ENCODE measurements around the gene BBS9.

The BBS9 gene

DNA sequence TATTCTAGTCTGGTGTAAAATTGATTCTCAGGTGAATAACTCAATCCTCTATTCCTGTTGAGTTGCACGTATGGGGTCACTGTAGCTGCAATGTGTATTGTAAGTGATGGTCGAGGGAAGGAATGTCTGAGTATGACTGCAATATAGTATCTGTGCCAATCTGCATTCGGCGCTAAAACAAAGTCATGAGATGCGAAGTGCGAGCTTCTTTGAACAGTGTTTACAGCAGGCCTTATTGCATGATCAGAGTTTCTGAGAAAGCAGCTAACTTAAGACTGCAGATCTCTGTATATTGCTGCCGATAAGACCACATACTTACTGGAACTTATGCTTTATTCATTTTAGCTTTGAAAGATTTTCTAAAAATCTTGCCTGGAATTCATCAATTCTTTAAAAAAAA lies 434.3 kb downstream of the BBS9 start:
- Histone ChIP-seq H3K4me1 (ENCODE audit: control insufficient read depth, insufficient read depth, low read length) (no peaks in the 10 kb centered on the region), H3K36me3 (ENCODE audit: control insufficient read depth, insufficient read depth, low read length) (no peaks in the 10 kb centered on the region), H3K27me3 (ENCODE audit: control insufficient read depth, insufficient read depth, low read length, poor library complexity, severe bottlenecking) (no peaks in the 10 kb centered on the region), H3K9me3 (ENCODE audit: control insufficient read depth, low read length) (no peaks in the 10 kb centered on the region), H3K4me3 (ENCODE audit: insufficient read depth, low read depth, low read length) (no peak overlapping the region), H3K27ac (ENCODE audit: insufficient read depth, low read depth, low read length, poor library complexity, severe bottlenecking) (no peak overlapping the region)
- WGBS, 2 experiments, result 94 to 95% methylated on average over 7 of the region's 7 CpGs

DNA sequence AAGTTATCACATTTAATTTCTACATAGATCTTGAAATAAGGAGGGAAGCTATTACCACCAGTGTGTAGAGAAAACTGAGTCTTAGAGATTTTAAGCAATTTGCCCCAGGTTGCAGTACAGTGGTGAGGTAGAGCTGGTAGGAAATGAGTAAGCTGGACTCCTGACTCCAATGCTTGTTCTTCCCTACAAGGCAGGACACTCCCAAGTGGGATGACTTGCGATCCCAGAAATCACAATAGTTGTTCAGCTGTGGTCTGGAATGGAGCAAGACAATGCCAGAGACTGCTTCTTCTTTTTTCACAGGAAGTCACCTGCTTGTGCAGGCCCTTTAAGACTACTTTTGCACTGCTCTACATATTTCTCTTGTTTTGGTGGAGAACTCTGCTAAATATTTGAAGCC lies 448.8 kb downstream of the BBS9 start:
- Histone ChIP-seq H3K27ac (ENCODE audit: insufficient read depth, low read depth, low read length, poor library complexity, severe bottlenecking) (no peak overlapping the region), H3K4me3 (ENCODE audit: insufficient read depth, low read depth, low read length) (no peak overlapping the region), H3K36me3 (ENCODE audit: control insufficient read depth, insufficient read depth, low read length) (no peaks in the 10 kb centered on the region), H3K4me1 (ENCODE audit: control insufficient read depth, insufficient read depth, low read length) (no peaks in the 10 kb centered on the region), H3K27me3 (ENCODE audit: control insufficient read depth, insufficient read depth, low read length, poor library complexity, severe bottlenecking) (no peaks in the 10 kb centered on the region), H3K9me3 (ENCODE audit: control insufficient read depth, low read length) (no peaks in the 10 kb centered on the region)
- 96% methylated on average over 1 of the region's 1 CpG for WGBS, 2 experiments

DNA sequence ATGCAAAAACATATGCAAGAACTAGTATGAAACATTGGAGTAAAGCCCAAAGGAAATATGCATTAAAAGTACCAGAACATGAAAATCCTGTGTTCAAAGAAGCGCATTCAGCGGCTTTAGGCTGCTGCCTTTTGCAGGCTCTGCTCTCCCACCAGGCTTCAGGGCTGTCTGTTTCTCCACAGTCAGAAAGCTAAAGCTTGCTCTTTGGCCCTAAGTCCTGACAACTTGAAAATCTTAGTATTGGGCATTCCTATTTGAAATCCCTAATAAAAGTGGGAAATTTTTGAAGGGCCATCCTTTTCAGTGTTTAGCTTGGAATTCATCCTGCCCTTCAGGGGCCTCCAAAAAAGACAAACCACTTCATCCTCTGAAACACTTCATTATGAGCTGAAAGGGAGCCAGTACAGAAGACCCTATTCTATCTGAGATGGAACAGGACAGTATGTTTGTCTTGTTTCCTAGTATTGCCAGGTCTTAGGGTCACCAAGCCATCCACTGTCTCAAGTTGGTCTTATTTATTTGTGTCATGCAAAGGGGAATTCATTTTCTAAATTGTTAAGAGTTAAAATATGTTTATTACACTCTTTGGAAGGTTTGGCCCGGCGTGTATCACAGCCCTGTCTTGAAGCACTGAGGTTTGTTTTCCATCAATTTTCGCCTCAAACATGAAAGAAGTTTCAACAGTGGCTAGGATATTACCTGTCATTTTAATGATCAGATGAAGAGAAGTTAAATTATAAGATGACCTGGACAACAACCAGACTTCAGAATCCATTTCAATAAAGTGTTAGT lies 449.7 kb downstream of the BBS9 start:
- H3K36me3 ChIP-seq (ENCODE audit: control insufficient read depth, insufficient read depth, low read length), result no peaks in the 10 kb centered on the region

DNA sequence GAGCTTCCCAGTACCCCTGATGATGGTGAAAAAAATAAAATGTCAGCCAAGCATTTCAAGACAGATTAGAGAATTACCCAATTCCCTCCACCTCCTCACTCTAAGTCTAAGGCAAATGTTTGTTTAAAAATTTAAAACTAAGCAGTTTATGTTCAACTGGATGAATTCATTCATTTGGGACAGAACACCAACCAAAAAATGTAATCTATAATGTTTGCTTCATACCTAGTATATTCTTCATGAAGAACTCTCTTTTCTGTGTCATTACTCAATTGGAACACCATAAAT lies 450.3 kb downstream of the BBS9 start:
- Histone ChIP-seq H3K4me1 (ENCODE audit: control insufficient read depth, insufficient read depth, low read length) (no peaks in the 10 kb centered on the region), H3K27me3 (ENCODE audit: control insufficient read depth, insufficient read depth, low read length, poor library complexity, severe bottlenecking) (no peaks in the 10 kb centered on the region), H3K9me3 (ENCODE audit: control insufficient read depth, low read length) (no peaks in the 10 kb centered on the region), H3K27ac (ENCODE audit: insufficient read depth, low read depth, low read length, poor library complexity, severe bottlenecking) (no peak overlapping the region), H3K36me3 (ENCODE audit: control insufficient read depth, insufficient read depth, low read length) (no peaks in the 10 kb centered on the region), H3K4me3 (ENCODE audit: insufficient read depth, low read depth, low read length) (no peak overlapping the region)

More for the DNA sequence above, 449.7 kb downstream of the BBS9 start:
- Histone ChIP-seq H3K27ac (ENCODE audit: insufficient read depth, low read depth, low read length, poor library complexity, severe bottlenecking) (no peak overlapping the region), H3K4me3 (ENCODE audit: insufficient read depth, low read depth, low read length) (no peak overlapping the region), H3K4me1 (ENCODE audit: control insufficient read depth, insufficient read depth, low read length) (no peaks in the 10 kb centered on the region), H3K9me3 (ENCODE audit: control insufficient read depth, low read length) (no peaks in the 10 kb centered on the region), H3K27me3 (ENCODE audit: control insufficient read depth, insufficient read depth, low read length, poor library complexity, severe bottlenecking) (no peaks in the 10 kb centered on the region)
- 95 to 97% methylated on average over 5 of the region's 5 CpGs for WGBS, 2 experiments

DNA sequence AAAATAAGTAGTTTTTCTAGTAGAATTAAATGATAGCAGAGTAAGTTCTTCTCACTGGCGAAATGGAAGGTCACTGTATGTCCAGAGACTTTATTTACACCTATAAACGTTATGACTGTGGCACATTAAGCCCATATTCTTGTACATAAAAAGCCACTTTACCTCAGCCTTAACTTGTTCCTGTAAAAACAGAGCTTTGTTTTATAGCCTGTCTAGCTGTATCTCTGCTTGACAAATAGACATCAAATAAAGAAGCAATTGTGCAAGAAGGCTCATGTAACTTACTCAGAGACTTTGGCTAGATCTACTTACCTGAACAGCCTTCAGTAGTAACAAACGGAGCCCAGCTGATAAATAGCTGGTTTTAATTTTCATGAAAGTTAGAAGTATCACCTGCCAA lies 451.9 kb downstream of the BBS9 start:
- Histone ChIP-seq H3K36me3 (ENCODE audit: control insufficient read depth, insufficient read depth, low read length) (no peaks in the 10 kb centered on the region), H3K4me3 (ENCODE audit: insufficient read depth, low read depth, low read length) (no peak overlapping the region), H3K27me3 (ENCODE audit: control insufficient read depth, insufficient read depth, low read length, poor library complexity, severe bottlenecking) (no peaks in the 10 kb centered on the region), H3K9me3 (ENCODE audit: control insufficient read depth, low read length) (no peaks in the 10 kb centered on the region), H3K27ac (ENCODE audit: insufficient read depth, low read depth, low read length, poor library complexity, severe bottlenecking) (no peak overlapping the region), H3K4me1 (ENCODE audit: control insufficient read depth, insufficient read depth, low read length) (no peaks in the 10 kb centered on the region)
- 90% methylated on average over 3 of the region's 3 CpGs for WGBS, 2 experiments

DNA sequence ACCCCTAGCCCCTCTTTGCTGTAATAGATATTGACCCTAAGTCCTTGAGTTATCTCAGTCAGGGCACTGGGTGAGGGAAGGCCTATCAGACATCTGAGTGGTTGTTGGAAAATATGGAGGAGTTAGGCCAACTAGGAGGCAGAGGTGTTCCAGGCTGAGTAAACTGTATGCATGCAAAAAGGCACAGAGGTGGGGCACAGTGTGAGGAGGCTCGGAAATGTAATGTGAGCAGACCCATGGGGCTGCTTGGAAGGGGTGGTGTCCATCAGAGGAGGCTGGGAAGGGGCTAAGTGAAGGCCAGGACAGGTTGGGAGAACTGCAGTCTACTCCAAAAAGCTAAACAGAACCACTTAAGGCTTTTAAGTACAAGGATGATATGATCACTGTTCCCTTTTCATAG lies 452.7 kb downstream of the BBS9 start:
- Histone ChIP-seq H3K4me1 (ENCODE audit: control insufficient read depth, insufficient read depth, low read length) (no peaks in the 10 kb centered on the region), H3K9me3 (ENCODE audit: control insufficient read depth, low read length) (no peaks in the 10 kb centered on the region), H3K27ac (ENCODE audit: insufficient read depth, low read depth, low read length, poor library complexity, severe bottlenecking) (no peak overlapping the region), H3K36me3 (ENCODE audit: control insufficient read depth, insufficient read depth, low read length) (no peaks in the 10 kb centered on the region), H3K27me3 (ENCODE audit: control insufficient read depth, insufficient read depth, low read length, poor library complexity, severe bottlenecking) (no peaks in the 10 kb centered on the region), H3K4me3 (ENCODE audit: insufficient read depth, low read depth, low read length) (no peak overlapping the region)
- WGBS, 2 experiments, result 73 to 85% methylated on average over 1 of the region's 1 CpG

DNA sequence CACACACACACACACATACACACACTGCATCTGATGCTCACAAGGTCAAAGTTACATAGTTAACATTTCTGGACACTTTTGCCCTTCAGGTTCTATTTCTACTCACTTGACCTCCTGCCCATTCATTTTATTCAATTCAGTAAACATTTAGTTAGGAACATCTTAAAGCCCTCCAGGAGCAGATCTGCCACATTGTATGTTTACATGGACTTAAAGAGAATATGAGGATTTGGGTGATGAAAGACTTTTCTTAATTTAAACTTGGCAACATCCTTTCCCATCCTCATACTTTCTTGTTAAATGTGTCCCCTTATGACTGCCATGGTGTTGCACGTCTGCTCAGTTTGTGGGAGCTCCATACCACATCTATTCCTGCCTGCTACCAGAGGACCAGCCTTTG lies 453.2 kb downstream of the BBS9 start:
- 94% methylated on average over 1 of the region's 1 CpG for WGBS, 2 experiments
- no peaks in the 10 kb centered on the region for H3K9me3 ChIP-seq (ENCODE audit: control insufficient read depth, low read length)
- H3K27me3 ChIP-seq (ENCODE audit: control insufficient read depth, insufficient read depth, low read length, poor library complexity, severe bottlenecking), result no peaks in the 10 kb centered on the region
- no peak overlapping the region for H3K27ac ChIP-seq (ENCODE audit: insufficient read depth, low read depth, low read length, poor library complexity, severe bottlenecking)
- no peaks in the 10 kb centered on the region for H3K36me3 ChIP-seq (ENCODE audit: control insufficient read depth, insufficient read depth, low read length)
- no peaks in the 10 kb centered on the region for H3K4me1 ChIP-seq (ENCODE audit: control insufficient read depth, insufficient read depth, low read length)
- H3K4me3 ChIP-seq (ENCODE audit: insufficient read depth, low read depth, low read length), result no peak overlapping the region

DNA sequence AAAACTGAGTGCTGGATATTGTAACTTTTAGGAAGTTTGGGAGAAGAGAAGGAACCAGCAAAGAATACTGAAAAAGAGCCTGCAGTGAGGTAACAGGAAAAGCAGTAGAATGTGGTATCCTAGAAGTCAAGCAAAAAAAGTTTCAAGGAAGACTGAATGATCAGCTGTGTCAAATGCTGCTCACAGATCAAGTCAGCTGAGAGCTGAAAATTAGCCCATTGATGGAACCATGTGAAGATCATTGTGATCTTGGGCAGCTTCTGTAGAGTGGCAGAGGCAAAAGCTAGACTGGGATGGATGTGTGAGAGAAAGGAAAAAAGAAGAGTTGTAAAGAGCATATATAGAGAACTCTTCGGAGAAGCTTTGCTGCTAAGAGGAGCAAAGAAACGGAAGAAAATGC lies 460.5 kb downstream of the BBS9 start:
- H3K27ac ChIP-seq (ENCODE audit: insufficient read depth, low read depth, low read length, poor library complexity, severe bottlenecking), result no peak overlapping the region
- H3K36me3 ChIP-seq (ENCODE audit: control insufficient read depth, insufficient read depth, low read length), result no peaks in the 10 kb centered on the region
- no peaks in the 10 kb centered on the region for H3K9me3 ChIP-seq (ENCODE audit: control insufficient read depth, low read length)
- H3K27me3 ChIP-seq (ENCODE audit: control insufficient read depth, insufficient read depth, low read length, poor library complexity, severe bottlenecking), result no peaks in the 10 kb centered on the region
- 94 to 97% methylated on average over 2 of the region's 2 CpGs for WGBS, 2 experiments
- no peak overlapping the region for H3K4me3 ChIP-seq (ENCODE audit: insufficient read depth, low read depth, low read length)
- no peaks in the 10 kb centered on the region for H3K4me1 ChIP-seq (ENCODE audit: control insufficient read depth, insufficient read depth, low read length)

DNA sequence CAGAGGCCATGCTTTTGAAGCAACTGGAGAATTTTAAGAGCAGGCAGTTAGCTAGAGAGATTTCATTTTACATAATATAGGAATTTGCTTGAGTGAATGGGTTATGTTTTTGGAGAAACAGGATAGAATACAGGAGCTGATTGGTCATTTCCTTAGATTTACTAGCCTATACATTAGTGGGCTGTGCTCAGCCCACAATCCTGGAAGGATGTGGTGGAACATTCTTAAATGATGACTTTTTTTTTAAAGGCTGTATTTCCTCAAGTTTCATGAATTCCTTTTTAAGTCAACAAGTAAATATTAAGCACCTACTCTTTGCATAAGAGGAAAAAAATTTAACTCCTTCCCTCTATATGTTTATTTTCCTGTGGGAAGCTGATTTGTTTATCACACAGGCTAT lies 461.6 kb downstream of the BBS9 start:
- H3K27me3 ChIP-seq (ENCODE audit: control insufficient read depth, insufficient read depth, low read length, poor library complexity, severe bottlenecking), result no peaks in the 10 kb centered on the region
- no peaks in the 10 kb centered on the region for H3K9me3 ChIP-seq (ENCODE audit: control insufficient read depth, low read length)
- no peak overlapping the region for H3K4me3 ChIP-seq (ENCODE audit: insufficient read depth, low read depth, low read length)
- no peaks in the 10 kb centered on the region for H3K4me1 ChIP-seq (ENCODE audit: control insufficient read depth, insufficient read depth, low read length)
- no peak overlapping the region for H3K27ac ChIP-seq (ENCODE audit: insufficient read depth, low read depth, low read length, poor library complexity, severe bottlenecking)
- no peaks in the 10 kb centered on the region for H3K36me3 ChIP-seq (ENCODE audit: control insufficient read depth, insufficient read depth, low read length)

DNA sequence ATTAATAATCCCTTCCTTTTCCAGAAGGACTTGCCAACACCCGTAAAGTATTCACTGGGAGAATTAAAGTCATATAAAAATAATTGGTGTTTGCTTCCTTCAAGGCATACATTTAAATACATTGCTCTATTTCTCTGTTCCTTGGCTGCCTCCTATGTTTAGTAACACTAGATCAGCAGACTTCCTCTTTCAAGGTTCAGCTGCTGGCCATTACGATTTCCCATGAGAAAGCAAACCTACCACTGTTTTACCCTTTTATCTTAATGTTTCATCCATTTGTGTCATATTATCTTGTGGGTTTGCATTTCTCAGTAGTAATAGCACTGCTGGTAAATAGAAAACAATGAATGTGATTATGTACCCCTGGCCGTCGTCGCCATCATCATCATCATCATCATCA lies 462.1 kb downstream of the BBS9 start:
- H3K4me1 ChIP-seq (ENCODE audit: control insufficient read depth, insufficient read depth, low read length), result no peaks in the 10 kb centered on the region
- no peaks in the 10 kb centered on the region for H3K27me3 ChIP-seq (ENCODE audit: control insufficient read depth, insufficient read depth, low read length, poor library complexity, severe bottlenecking)
- no peak overlapping the region for H3K27ac ChIP-seq (ENCODE audit: insufficient read depth, low read depth, low read length, poor library complexity, severe bottlenecking)
- no peak overlapping the region for H3K4me3 ChIP-seq (ENCODE audit: insufficient read depth, low read depth, low read length)
- H3K36me3 ChIP-seq (ENCODE audit: control insufficient read depth, insufficient read depth, low read length), result no peaks in the 10 kb centered on the region
- no peaks in the 10 kb centered on the region for H3K9me3 ChIP-seq (ENCODE audit: control insufficient read depth, low read length)
- 90 to 92% methylated on average over 1 to 2 of the region's 5 CpGs for WGBS, 2 experiments

DNA sequence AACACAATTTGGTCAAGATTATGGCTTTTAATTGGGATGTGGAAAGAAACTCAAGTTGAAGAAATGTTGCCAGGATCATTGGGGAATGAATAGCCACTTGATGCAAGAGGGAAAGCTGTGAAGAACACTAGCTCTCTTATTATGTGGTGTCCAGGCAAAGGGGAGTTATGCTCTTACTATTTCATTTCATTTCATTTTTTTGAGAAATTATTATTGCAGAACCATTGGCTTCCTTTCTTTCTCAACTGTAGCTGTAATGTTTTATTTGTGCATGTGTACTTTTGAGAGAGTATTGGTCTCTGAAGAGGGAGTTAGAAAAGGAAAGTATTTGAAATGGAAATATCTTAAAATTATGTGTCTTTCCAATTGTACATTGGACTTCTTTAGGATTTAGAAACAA lies 463.4 kb downstream of the BBS9 start:
- no peaks in the 10 kb centered on the region for H3K36me3 ChIP-seq (ENCODE audit: control insufficient read depth, insufficient read depth, low read length)
- H3K27ac ChIP-seq (ENCODE audit: insufficient read depth, low read depth, low read length, poor library complexity, severe bottlenecking), result no peak overlapping the region
- H3K27me3 ChIP-seq (ENCODE audit: control insufficient read depth, insufficient read depth, low read length, poor library complexity, severe bottlenecking), result no peaks in the 10 kb centered on the region
- no peaks in the 10 kb centered on the region for H3K9me3 ChIP-seq (ENCODE audit: control insufficient read depth, low read length)
- H3K4me3 ChIP-seq (ENCODE audit: insufficient read depth, low read depth, low read length), result no peak overlapping the region
- H3K4me1 ChIP-seq (ENCODE audit: control insufficient read depth, insufficient read depth, low read length), result no peaks in the 10 kb centered on the region

All from ectodermal cell (in vitro differentiated cells).